Nephron (organoid): Measurements from ENCODE around the gene ZNF529.
A peak's percentile ranks its signal among the peaks of the same experiment; 100 is the strongest.

Experiments used
- H3K27ac Mint-ChIP-seq, 3 experiments: 2 replicates each; pipeline ENCODE4 v1.8.0; 2020; ENCODE audit warnings: mixed read lengths in 3 of 3, mild to moderate bottlenecking in 2 of 3, moderate library complexity in 1 of 3
- H3K27me3 Mint-ChIP-seq: 2 replicates; pipeline ENCODE4 v1.8.0; 2021; ENCODE audit warnings: low read depth, mild to moderate bottlenecking, moderate library complexity, mixed read lengths
- H3K36me3 Mint-ChIP-seq: 2 replicates; pipeline ENCODE4 v1.8.0; 2020; ENCODE audit warnings: low read depth, mixed read lengths
- H3K4me1 Mint-ChIP-seq: 2 replicates; pipeline ENCODE4 v1.8.0; 2020; ENCODE audit warnings: mixed read lengths
- H3K4me3 Mint-ChIP-seq, 3 experiments: 2 replicates each; pipeline ENCODE4 v1.8.0; 2020; ENCODE audit warnings: mild to moderate bottlenecking in 3 of 3, mixed read lengths in 3 of 3, moderate library complexity in 2 of 3
- H3K9me3 Mint-ChIP-seq: 2 replicates; pipeline ENCODE4 v1.8.0; 2020; ENCODE audit warnings: mixed read lengths
- CTCF ChIP-seq, 3 experiments: fragments of 200-600 bp; sonication (generic); IDR thresholded peaks; one replicate each; pipeline ENCODE4 v1.5.0; 2021; ENCODE audit warnings: antibody characterized with exemption in 3 of 3; ENCODE audit not compliant: unreplicated experiment in 3 of 3

ZNF529 gene

GRCh38 chr19:36527341-36527740 is 45.8 kb downstream of the ZNF529 start:
- Mint-ChIP-seq H3K27ac (peak overlapping the region; percentile 99 to 100 (median 100)), H3K27me3 (no peaks in the 10 kb centered on the region), H3K4me1 (peaks cover 14% of the 10 kb centered on the region), H3K9me3 (peaks cover 59% of the 10 kb centered on the region), H3K36me3 (peaks cover 82% of the 10 kb centered on the region), H3K4me3 (peak overlapping the region; percentile 98 to 99 (median 98))
- TF ChIP-seq CTCF (IDR thresholded peaks at IDR 0.05; ENCODE audit: unreplicated experiment in 3 of 3): no peak

DNA sequence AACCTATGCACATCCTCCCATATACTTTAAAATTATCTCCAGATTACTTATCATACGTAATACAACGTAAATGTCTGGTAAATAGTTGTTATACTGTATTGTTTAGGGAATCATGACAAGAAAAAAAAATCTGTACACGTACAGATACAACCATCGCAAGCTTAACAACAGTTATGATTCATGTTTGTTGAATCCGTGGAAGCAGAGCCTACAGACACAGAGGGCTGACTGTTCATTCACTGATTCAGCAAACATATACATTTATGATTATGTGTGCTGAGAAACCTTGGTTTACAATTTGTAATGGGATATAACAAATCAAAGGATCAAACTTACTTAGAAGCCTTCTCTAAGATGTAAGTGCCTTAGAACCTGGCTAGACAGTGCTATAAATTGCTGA is 46.5 kb downstream of the ZNF529 start:
- Mint-ChIP-seq H3K36me3 (peaks cover 87% of the 10 kb centered on the region), H3K27ac (peak overlapping the region; percentile 90 to 99 (median 95)), H3K4me3 (peak overlapping the region; percentile 98 to 99 (median 98)), H3K9me3 (peaks cover 59% of the 10 kb centered on the region), H3K4me1 (peaks cover 14% of the 10 kb centered on the region), H3K27me3 (no peaks in the 10 kb centered on the region)
- no peak for TF ChIP-seq CTCF (IDR thresholded peaks at IDR 0.05; ENCODE audit: unreplicated experiment in 3 of 3)

DNA sequence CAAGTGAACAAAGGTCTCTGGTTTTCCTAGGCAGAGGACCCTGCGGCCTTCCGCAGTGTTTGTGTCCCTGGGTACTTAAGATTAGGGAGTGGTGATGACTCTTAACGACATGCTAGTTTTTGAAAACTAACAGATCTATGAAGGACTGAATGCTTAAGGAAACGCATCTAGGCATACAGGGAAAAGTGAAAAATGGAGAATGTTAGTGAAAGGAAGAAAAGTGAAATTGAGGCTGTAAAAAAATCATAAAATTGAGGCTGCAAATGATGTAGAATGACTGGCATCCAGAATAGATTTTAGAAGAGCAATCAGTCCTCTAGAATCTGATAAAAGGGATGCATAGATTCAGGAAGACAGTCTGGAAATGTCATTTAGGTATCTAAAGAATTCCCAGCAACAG is 48.5 kb downstream of the ZNF529 start:
- TF ChIP-seq CTCF (IDR thresholded peaks at IDR 0.05; ENCODE audit: unreplicated experiment in 3 of 3): no peak
- Mint-ChIP-seq H3K27me3 (no peaks in the 10 kb centered on the region), H3K36me3 (peaks cover 92% of the 10 kb centered on the region), H3K4me1 (peaks cover 14% of the 10 kb centered on the region), H3K4me3 (peak overlapping the region in 2 of 3 experiments; percentile 50 to 66), H3K27ac (no peak overlapping the region), H3K9me3 (peaks cover 67% of the 10 kb centered on the region)

DNA sequence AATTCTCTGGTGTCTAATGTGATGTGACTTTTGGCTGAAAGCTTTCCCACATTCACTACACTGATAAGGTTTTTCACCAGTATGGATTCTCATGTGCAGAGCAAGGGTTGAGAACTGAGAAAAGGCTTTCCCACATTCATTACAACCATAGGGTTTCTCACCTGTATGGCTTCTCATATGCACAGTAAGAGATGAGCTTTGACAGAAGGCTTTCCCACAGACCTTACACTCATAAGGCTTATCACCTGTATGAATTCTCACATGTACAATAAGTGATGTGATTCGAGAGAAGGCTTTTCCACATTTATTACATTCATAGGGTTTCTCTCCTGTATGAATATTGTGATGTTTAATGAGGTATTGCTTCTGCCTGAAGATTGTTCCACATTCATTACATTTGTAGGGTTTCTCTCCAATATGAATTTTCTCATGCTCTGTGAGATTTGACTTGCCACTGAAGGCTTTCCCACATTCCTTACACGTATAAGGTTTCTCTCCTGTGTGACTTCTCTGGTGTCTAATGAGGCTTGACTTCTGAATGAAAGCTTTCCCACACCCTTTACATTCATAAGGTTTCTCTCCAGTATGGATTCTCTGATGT is 59.0 kb downstream of the ZNF529 start:
- no peaks in the 10 kb centered on the region for H3K4me1 Mint-ChIP-seq
- H3K36me3 Mint-ChIP-seq: peaks cover 96% of the 10 kb centered on the region
- no peak overlapping the region for H3K4me3 Mint-ChIP-seq
- no peak overlapping the region for H3K27ac Mint-ChIP-seq
- no peaks in the 10 kb centered on the region for H3K27me3 Mint-ChIP-seq
- TF ChIP-seq CTCF (IDR thresholded peaks at IDR 0.05; ENCODE audit: unreplicated experiment in 3 of 3): no peak
- peaks cover 82% of the 10 kb centered on the region for H3K9me3 Mint-ChIP-seq

GRCh38 chr19:36508325-36508724 is 64.8 kb downstream of the ZNF529 start:
- Mint-ChIP-seq H3K9me3 (peaks cover 61% of the 10 kb centered on the region), H3K27me3 (no peaks in the 10 kb centered on the region), H3K4me1 (no peaks in the 10 kb centered on the region), H3K27ac (no peak overlapping the region), H3K36me3 (peaks cover 59% of the 10 kb centered on the region), H3K4me3 (no peak overlapping the region)
- no peak for TF ChIP-seq CTCF (IDR thresholded peaks at IDR 0.05; ENCODE audit: unreplicated experiment in 3 of 3)

- Mint-ChIP-seq H3K9me3 (peaks cover 57% of the 10 kb centered on the region), H3K4me3 (no peak overlapping the region), H3K36me3 (peaks cover 28% of the 10 kb centered on the region), H3K27ac (no peak overlapping the region), H3K27me3 (peaks cover 4% of the 10 kb centered on the region), H3K4me1 (no peaks in the 10 kb centered on the region)
- TF ChIP-seq CTCF (IDR thresholded peaks at IDR 0.05; ENCODE audit: unreplicated experiment in 3 of 3): no peak
These were observed 71.1 kb downstream of the ZNF529 start for GRCh38 chr19:36501973-36502372.
